Body of pancreas (tissue), 4 donors: ENCODE results near the gene BBX. TPM values are rescaled to one million over a fixed set of nuclear protein-coding genes. Genes with fewer than 3 reads are reported as not detected.

Experiments
- ATAC-seq: fragments of 150-250 bp; one replicate; pipeline ENCODE4 v1.9.1; 2016
- DNase-seq, 4 donors: peaks; one replicate each; pipeline ENCODE4 v3.0.0-alpha.2; 2019
- H3K27ac ChIP-seq, 4 donors: fragments of 200-600 bp; sonication (generic); 1 replicate in 3 of 4; 2 replicates in 1 of 4; pipeline versions ENCODE4 v1.5.1 to v1.6.1; 2016 to 2019; ENCODE audit warnings: mild to moderate bottlenecking in 1 of 4, mixed read lengths in 1 of 4, moderate library complexity in 1 of 4
- H3K27me3 ChIP-seq, 2 donors: fragments of 200-600 bp; sonication (generic); one replicate each; pipeline ENCODE4 v1.6.0; 2016; ENCODE audit warnings: mild to moderate bottlenecking in 1 of 2
- H3K36me3 ChIP-seq, 2 donors: fragments of 200-600 bp; sonication (generic); replicated peaks in 1 of 2; 2 replicates each; pipeline ENCODE4 v1.5.1; 2016; ENCODE audit warnings: low read depth in 2 of 2; ENCODE audit not compliant: insufficient read depth in 1 of 2
- H3K4me1 ChIP-seq: fragments of 200-600 bp; sonication (generic); one replicate; pipeline ENCODE4 v1.6.0; 2016
- H3K4me3 ChIP-seq, 2 donors: fragments of 200-600 bp; sonication (generic); 1 replicate in 1 of 2; 2 replicates in 1 of 2; pipeline ENCODE4 v1.5.1; 2016 to 2019
- H3K9me3 ChIP-seq, 3 donors: fragments of 200-600 bp; sonication (generic); 1 replicate in 2 of 3; 2 replicates in 1 of 3; pipeline ENCODE4 v1.5.1; 2016
- POLR2A ChIP-seq, 3 donors: fragments of 450-650 bp; IDR thresholded peaks; one replicate each; pipeline ENCODE4 v1.6.1; 2016; ENCODE audit warnings: antibody characterized with exemption in 3 of 3, mild to moderate bottlenecking in 2 of 3
- WGBS, 2 donors: methylation state at CpG; one replicate each; pipeline ENCODE4 v1.1.5; 2017; 5-methylcytosine and 5-hydroxymethylcytosine counted together
- intact Hi-C: fragments of 100-400 bp; cut with DNase I; formaldehyde crosslinking; loops from one replicate; pipeline ENCODE4 v1.15.1; 2023
- total RNA-seq, 2 donors: library from RNA; depleted of rRNA; stranded (reverse); fragments of >200 nt; gene quantifications; one replicate each; pipeline ENCODE4 v1.1.0, GENCODE V29; 2016
- TF ChIP-seq, protein P1 (sequence below), 7 experiments: fragments of 450-650 bp in 4 of 7; fragments of 200-600 bp in 3 of 7; sonication (generic) in 3 of 7; IDR thresholded peaks; one replicate each; pipeline ENCODE4 v1.5.1; 2016 to 2019; ENCODE audit warnings: antibody characterized with exemption in 7 of 7

Gene BBX
- total RNA-seq, 2 donors from 2014 or later, result 17.5 to 28.8 TPM

DNA sequence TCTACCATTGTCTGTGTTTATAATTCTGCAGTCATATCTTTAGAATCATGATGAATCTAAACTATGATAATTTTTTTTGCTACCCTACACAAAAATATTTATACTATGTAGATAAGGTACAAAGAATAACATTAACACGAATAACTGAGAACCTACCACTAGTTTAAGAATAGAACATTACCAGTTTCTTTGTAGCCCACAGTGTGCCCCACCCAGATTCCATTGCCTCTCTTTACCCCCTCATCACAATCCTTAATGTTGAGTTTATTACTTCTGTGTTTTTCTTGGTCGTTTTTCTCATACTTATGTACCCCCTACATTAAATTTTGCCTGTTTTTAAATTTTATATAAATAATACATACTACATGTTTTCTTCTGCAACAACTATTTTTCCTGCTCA, 140.5 kb downstream of the BBX start:
- no peaks in the 10 kb centered on the region for H3K36me3 ChIP-seq
- H3K4me3 ChIP-seq, result no peak overlapping the region
- ATAC-seq (no peak), DNase-seq (no peak)
- H3K27me3 ChIP-seq, result no peaks in the 10 kb centered on the region
- H3K27ac ChIP-seq, result no peak overlapping the region
- intact Hi-C loops, result no loop called here
- H3K4me1 ChIP-seq, result no peaks in the 10 kb centered on the region
- H3K9me3 ChIP-seq, result no peaks in the 10 kb centered on the region
- WGBS, 2 donors, result 15 to 28% methylated on average over 2 of the region's 2 CpGs
- TF ChIP-seq POLR2A (IDR thresholded peaks at IDR 0.05), result no peak
- TF ChIP-seq, protein P1, sequence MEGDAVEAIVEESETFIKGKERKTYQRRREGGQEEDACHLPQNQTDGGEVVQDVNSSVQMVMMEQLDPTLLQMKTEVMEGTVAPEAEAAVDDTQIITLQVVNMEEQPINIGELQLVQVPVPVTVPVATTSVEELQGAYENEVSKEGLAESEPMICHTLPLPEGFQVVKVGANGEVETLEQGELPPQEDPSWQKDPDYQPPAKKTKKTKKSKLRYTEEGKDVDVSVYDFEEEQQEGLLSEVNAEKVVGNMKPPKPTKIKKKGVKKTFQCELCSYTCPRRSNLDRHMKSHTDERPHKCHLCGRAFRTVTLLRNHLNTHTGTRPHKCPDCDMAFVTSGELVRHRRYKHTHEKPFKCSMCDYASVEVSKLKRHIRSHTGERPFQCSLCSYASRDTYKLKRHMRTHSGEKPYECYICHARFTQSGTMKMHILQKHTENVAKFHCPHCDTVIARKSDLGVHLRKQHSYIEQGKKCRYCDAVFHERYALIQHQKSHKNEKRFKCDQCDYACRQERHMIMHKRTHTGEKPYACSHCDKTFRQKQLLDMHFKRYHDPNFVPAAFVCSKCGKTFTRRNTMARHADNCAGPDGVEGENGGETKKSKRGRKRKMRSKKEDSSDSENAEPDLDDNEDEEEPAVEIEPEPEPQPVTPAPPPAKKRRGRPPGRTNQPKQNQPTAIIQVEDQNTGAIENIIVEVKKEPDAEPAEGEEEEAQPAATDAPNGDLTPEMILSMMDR (IDR thresholded peaks at IDR 0.05), result no peak

GRCh38 chr3:107664614-107665013, 141.9 kb downstream of the BBX start:
- no peaks in the 10 kb centered on the region for H3K36me3 ChIP-seq
- no peak overlapping the region for H3K4me3 ChIP-seq
- DNase-seq (no peak), ATAC-seq (no peak)
- H3K27me3 ChIP-seq, result no peaks in the 10 kb centered on the region
- TF ChIP-seq, protein P1 (IDR thresholded peaks at IDR 0.05), result no peak
- TF ChIP-seq POLR2A (IDR thresholded peaks at IDR 0.05), result no peak
- no peak overlapping the region for H3K27ac ChIP-seq
- H3K9me3 ChIP-seq, result no peaks in the 10 kb centered on the region
- intact Hi-C loops, result no loop called here
- no peaks in the 10 kb centered on the region for H3K4me1 ChIP-seq
- WGBS, 2 donors, result 92 to 94% methylated on average over 2 of the region's 2 CpGs

DNA sequence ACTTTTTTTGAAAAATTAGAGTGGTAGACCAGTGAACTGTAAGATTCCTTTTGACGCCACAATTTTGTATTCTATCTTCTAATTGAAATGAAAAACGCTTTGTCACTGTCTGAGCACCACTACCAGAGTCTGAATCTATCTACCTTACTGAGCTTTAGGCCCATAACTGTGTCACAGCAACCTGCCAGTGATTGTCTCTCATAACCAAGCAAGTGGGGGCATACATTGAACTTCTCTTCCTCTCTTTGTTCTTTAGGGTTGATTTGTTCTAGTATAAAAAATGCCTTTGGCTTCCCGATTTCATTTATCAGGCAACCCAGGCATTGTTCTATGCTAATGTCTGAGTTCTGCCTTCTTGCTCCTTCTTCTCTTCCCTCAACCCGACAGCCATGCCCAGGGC, 142.6 kb downstream of the BBX start:
- intact Hi-C loops, result no loop called here
- H3K27me3 ChIP-seq, result no peaks in the 10 kb centered on the region
- ATAC-seq, result no peak
- no peaks in the 10 kb centered on the region for H3K9me3 ChIP-seq
- no peak overlapping the region for H3K4me3 ChIP-seq
- WGBS, 2 donors, result 93 to 95% methylated on average over 4 of the region's 4 CpGs
- H3K27ac ChIP-seq, result no peak overlapping the region
- no peaks in the 10 kb centered on the region for H3K4me1 ChIP-seq
- H3K36me3 ChIP-seq, result no peaks in the 10 kb centered on the region
- no peak for TF ChIP-seq POLR2A (IDR thresholded peaks at IDR 0.05)
- TF ChIP-seq, protein P1 (IDR thresholded peaks at IDR 0.05), result no peak
- DNase-seq, result no peak

DNA sequence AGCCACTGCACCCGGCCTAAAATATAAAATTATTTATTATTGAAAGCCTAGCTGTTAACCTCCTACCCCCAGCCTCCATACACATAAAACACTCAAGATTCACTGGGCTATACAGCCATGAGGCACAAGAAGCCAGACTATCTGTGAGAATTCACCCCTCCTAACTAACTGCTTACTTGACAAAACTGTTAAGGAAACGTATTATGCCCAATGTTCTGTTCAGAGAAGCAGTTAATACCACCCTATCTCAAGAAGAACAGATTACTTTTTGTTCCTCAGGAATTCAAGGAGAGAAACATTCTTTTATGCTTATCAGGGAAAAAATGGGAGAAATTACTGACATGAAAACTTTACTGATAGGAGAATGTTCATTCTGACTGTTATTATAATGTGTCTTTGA, 144.1 kb downstream of the BBX start:
- no peak for ATAC-seq
- Histone ChIP-seq H3K4me1 (no peaks in the 10 kb centered on the region), H3K27me3 (no peaks in the 10 kb centered on the region), H3K27ac (no peak overlapping the region), H3K9me3 (no peaks in the 10 kb centered on the region), H3K36me3 (no peaks in the 10 kb centered on the region), H3K4me3 (no peak overlapping the region)
- 79 to 81% methylated on average over 2 of the region's 2 CpGs for WGBS, 2 donors
- no peak for TF ChIP-seq POLR2A (IDR thresholded peaks at IDR 0.05)
- TF ChIP-seq, protein P1 (IDR thresholded peaks at IDR 0.05), result no peak
- intact Hi-C loops, result no loop called here
- DNase-seq, result no peak

DNA sequence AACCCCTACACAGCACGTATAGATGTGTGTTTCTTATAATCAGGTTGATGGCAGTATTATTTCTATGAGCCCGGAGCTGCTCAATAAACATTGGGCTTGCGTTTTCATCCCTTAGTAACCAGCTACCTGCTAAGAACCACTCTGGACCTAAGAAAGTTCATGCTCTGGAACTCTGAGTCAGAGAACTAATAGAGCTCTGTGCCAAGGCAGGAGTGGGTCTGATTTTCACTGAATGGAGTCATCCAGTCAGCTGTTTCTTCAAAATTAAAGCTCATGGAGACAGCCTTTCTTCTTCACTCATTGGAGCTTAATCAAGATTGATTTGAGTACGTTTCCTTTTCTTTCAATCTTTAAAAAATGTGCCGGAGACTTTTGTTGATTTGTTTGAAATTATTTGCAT, 145.7 kb downstream of the BBX start:
- WGBS, 2 donors, result 84 to 89% methylated on average over 5 of the region's 5 CpGs
- TF ChIP-seq, protein P1 (IDR thresholded peaks at IDR 0.05), result no peak
- no peak for TF ChIP-seq POLR2A (IDR thresholded peaks at IDR 0.05)
- Histone ChIP-seq H3K36me3 (no peaks in the 10 kb centered on the region), H3K9me3 (no peaks in the 10 kb centered on the region), H3K4me1 (no peaks in the 10 kb centered on the region), H3K27ac (no peak overlapping the region), H3K4me3 (no peak overlapping the region), H3K27me3 (no peaks in the 10 kb centered on the region)
- intact Hi-C loops, result no loop called here
- DNase-seq (no peak), ATAC-seq (no peak)
